Ishikawa (cell line): Measurements from ENCODE around the gene CLIC4.

Experiments used
- CEBPB ChIP-seq: IDR thresholded peaks from 2 replicates; pipeline ENCODE4 v1.6.1; 2012
- CREB1 ChIP-seq: IDR thresholded peaks from 2 replicates; pipeline ENCODE4 v1.6.1; 2012; ENCODE audit warnings: low read depth
- EGR1 ChIP-seq: IDR thresholded peaks from 2 replicates; pipeline ENCODE4 v1.6.1; 2012
- EP300 ChIP-seq: IDR thresholded peaks from 2 replicates; pipeline ENCODE4 v1.6.1; 2012; ENCODE audit warnings: borderline replicate concordance
- FOXM1 ChIP-seq: IDR thresholded peaks from 2 replicates; pipeline ENCODE4 v1.6.1; 2012; ENCODE audit warnings: low read depth, borderline replicate concordance
- MAX ChIP-seq: IDR thresholded peaks from 2 replicates; pipeline ENCODE4 v1.6.1; 2012
- NFIC ChIP-seq: IDR thresholded peaks from 2 replicates; pipeline ENCODE4 v1.6.1; 2012
- RAD21 ChIP-seq: IDR thresholded peaks from 2 replicates; pipeline ENCODE4 v1.6.1; 2012; ENCODE audit warnings: low read depth
- REST ChIP-seq: IDR thresholded peaks from 2 replicates; pipeline ENCODE4 v1.6.1; 2012; ENCODE audit warnings: low read depth, mild to moderate bottlenecking
- TAF1 ChIP-seq: IDR thresholded peaks from 2 replicates; pipeline ENCODE4 v1.6.1; 2012; ENCODE audit warnings: low read depth, mild to moderate bottlenecking
- TCF12 ChIP-seq: IDR thresholded peaks from 2 replicates; pipeline ENCODE4 v1.6.1; 2012; ENCODE audit warnings: low read depth
- TEAD4 ChIP-seq: IDR thresholded peaks from 2 replicates; pipeline ENCODE4 v1.6.1; 2012
- USF1 ChIP-seq: IDR thresholded peaks from 2 replicates; pipeline ENCODE4 v1.6.1; 2012
- YY1 ChIP-seq: IDR thresholded peaks from 2 replicates; pipeline ENCODE4 v1.6.1; 2012; ENCODE audit warnings: low read depth
- ZBTB7A ChIP-seq: IDR thresholded peaks from 2 replicates; pipeline ENCODE4 v1.6.1; 2012; ENCODE audit warnings: low read depth

The CLIC4 gene

GRCh38 chr1:24783713-24784112, 38.5 kb downstream of the CLIC4 start:
- no peak for TF ChIP-seq CREB1
- TF ChIP-seq ZBTB7A, result no peak
- TF ChIP-seq EP300, result no peak
- TF ChIP-seq TAF1, result no peak
- TF ChIP-seq YY1, result no peak
- no peak for TF ChIP-seq CEBPB
- no peak for TF ChIP-seq USF1
- TF ChIP-seq EGR1, result no peak
- TF ChIP-seq REST, result no peak
- no peak for TF ChIP-seq NFIC
- no peak for TF ChIP-seq TEAD4
- no peak for TF ChIP-seq FOXM1
- TF ChIP-seq RAD21, result no peak

DNA sequence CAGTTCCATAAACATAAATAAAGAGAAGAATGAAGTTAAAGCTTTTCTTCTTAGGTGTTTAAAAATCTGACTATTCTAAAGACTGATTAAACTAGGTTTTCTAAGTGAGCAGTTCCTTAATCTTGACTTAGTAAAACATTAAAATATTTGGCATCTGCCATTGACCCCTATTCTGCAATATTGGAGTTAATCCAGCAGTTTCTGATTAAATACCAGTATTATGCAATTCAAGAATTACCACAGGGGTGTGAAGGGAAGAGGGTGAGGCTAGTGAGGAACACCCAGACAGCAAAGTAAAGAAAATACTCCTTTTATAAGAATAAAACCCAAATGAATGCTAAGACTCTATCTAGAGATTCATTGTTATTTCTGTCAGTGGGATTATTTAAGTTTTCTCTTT, 40.9 kb downstream of the CLIC4 start:
- no peak for TF ChIP-seq FOXM1
- TF ChIP-seq CREB1, result no peak
- no peak for TF ChIP-seq EGR1
- no peak for TF ChIP-seq YY1

GRCh38 chr1:24790490-24790889, 45.2 kb downstream of the CLIC4 start:
- TF ChIP-seq FOXM1 (no peak), CEBPB (no peak), TCF12 (no peak), EP300 (no peak), YY1 (no peak), NFIC (no peak), EGR1 (no peak), MAX (no peak), USF1 (no peak), TEAD4 (no peak), ZBTB7A (no peak), RAD21 (no peak), CREB1 (no peak), REST (no peak)

- TF ChIP-seq TEAD4 (no peak), ZBTB7A (no peak), REST (no peak), CEBPB (no peak), FOXM1 (no peak)
These were observed 48.3 kb downstream of the CLIC4 start for GRCh38 chr1:24793447-24794129.

DNA sequence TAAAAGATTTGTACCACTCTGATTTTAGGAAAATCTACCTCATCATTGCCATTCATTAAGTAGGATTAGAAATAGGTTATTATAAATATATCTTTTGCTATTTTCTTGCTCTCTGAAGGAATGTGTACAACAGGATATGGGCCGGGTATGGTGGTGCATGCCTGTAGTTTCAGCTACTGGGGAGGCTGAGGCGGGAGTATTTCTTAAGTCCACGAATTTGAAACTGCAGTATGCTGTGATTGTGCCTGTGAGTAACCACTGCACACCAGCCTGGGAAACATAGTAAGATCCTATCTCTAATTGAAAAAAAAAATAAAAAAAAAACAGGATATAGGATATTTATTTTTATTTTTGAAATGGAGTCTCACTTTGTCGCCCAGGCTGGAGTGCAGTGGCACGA, 50.0 kb downstream of the CLIC4 start:
- TF ChIP-seq EP300 (no peak), YY1 (no peak), NFIC (no peak), EGR1 (no peak), MAX (no peak), TAF1 (no peak), FOXM1 (no peak), CEBPB (no peak), USF1 (no peak), TCF12 (no peak), REST (no peak), CREB1 (no peak)
